Heart left ventricle (tissue), 16 donors: ENCODE results near the gene PIAS4. TPM values are rescaled to one million over a fixed set of nuclear protein-coding genes. Genes with fewer than 3 reads are reported as not detected.
"Not testable (repeated sequence)": the region's sequence is repeated elsewhere in the genome, so short reads cannot be mapped to it uniquely, and the experiment has no call there.

Source experiments
- ATAC-seq, 4 donors: fragments of 200-7000 bp; cut with Tn5 transposase; one replicate each; pipeline ENCODE4 v1.9.1; 2020 to 2022; ENCODE audit warnings: moderate library complexity in 4 of 4, mild to moderate bottlenecking in 3 of 4, moderate number of reproducible peaks in 1 of 4
- DNase-seq, 5 donors: peaks; one replicate each; pipeline ENCODE4 v3.0.0-alpha.2; 2020
- H3K27ac ChIP-seq, 12 donors: fragments of 200-600 bp; sonication (generic) in 4 of 12; one replicate each; pipeline versions ENCODE4 v1.5.0 to v1.8.0; 2016 to 2022; ENCODE audit warnings: mild to moderate bottlenecking in 2 of 12
- H3K27me3 ChIP-seq, 9 donors: fragments of 200-600 bp; sonication (generic) in 2 of 9; one replicate each; pipeline versions ENCODE4 v1.5.1 to v1.8.0; 2016 to 2022; ENCODE audit warnings: mild to moderate bottlenecking in 3 of 9
- H3K36me3 ChIP-seq, 9 donors: fragments of 200-600 bp; sonication (generic) in 2 of 9; one replicate each; pipeline versions ENCODE4 v1.5.0 to v1.8.0; 2018 to 2022; ENCODE audit warnings: mild to moderate bottlenecking in 2 of 9
- H3K4me1 ChIP-seq, 12 donors: fragments of 200-600 bp; sonication (generic) in 4 of 12; one replicate each; pipeline versions ENCODE4 v1.5.0 to v1.8.0; 2016 to 2022; ENCODE audit warnings: mild to moderate bottlenecking in 3 of 12
- H3K4me3 ChIP-seq, 12 donors: fragments of 200-600 bp; sonication (generic) in 4 of 12; one replicate each; pipeline versions ENCODE4 v1.5.0 to v1.8.0; 2017 to 2022; ENCODE audit warnings: mild to moderate bottlenecking in 9 of 12, moderate library complexity in 4 of 12
- H3K9me3 ChIP-seq, 12 donors: fragments of 200-600 bp; sonication (generic) in 4 of 12; one replicate each; pipeline versions ENCODE4 v1.5.0 to v1.8.0; 2016 to 2022; ENCODE audit warnings: mild to moderate bottlenecking in 1 of 12
- CTCF ChIP-seq, 12 donors: fragments of 200-600 bp; sonication (generic) in 4 of 12; IDR thresholded peaks; one replicate each; pipeline versions ENCODE4 v1.5.0 to v1.8.0; 2018 to 2022; ENCODE audit warnings: antibody characterized with exemption in 12 of 12, mild to moderate bottlenecking in 5 of 12
- POLR2A ChIP-seq, 2 donors: fragments of 450-650 bp; IDR thresholded peaks; one replicate each; pipeline ENCODE4 v1.6.1; 2017; ENCODE audit warnings: antibody characterized with exemption in 2 of 2, mild to moderate bottlenecking in 2 of 2, moderate library complexity in 2 of 2
- WGBS, 4 donors: extraction: QIAGEN DNeasy Blood & Tissue Kit in 2 of 4; methylation state at CpG; one replicate each; pipeline versions ENCODE4 v1.1.5 to v1.1.7; 2013 to 2018; 5-methylcytosine and 5-hydroxymethylcytosine counted together
- intact Hi-C, 10 donors: fragments of 100-400 bp; cut with DNase I; formaldehyde crosslinking; loops; one replicate each; pipeline versions ENCODE4 v1.11.1 to v1.14.2; 2022
- polyA plus RNA-seq, 2 donors: library from polyadenylated mRNA; stranded (reverse); fragments of 200-250 nt; gene quantifications; one replicate each; pipeline ENCODE4 v1.2.3, GENCODE V29; 2013
- total RNA-seq, 9 donors: library from RNA; depleted of rRNA in 2 of 9; stranded (reverse); fragments of >200 nt in 2 of 9; fragmentation: NEBNext Ultra II Directional in 3 of 9; extraction: Animal tissue kit (Norgen Biotek cat#: 25700) in 3 of 9; gene quantifications; one replicate each; pipeline versions ENCODE4 v1.1.0 to v1.2.4, GENCODE V29; 2016 to 2023
- donor health status: ischemic (EF 13 %, LVEDD 7.1; RV severe dilation, severe dysfunction).
- donor health status: healthy with polysubstance abuse.
- donor health status: DM: no; HTN: yes; CAD: no.
- donor health status: DM: no; HTN: no; CAD: no.
- donor health status: ischemic (EF 25% LVEDD 6.9; RV normal size, moderate dysfunction).
- donor health status: ischemic (EF 25% LVEDD 5.7; RV mildly dilated, moderate dysfunction).
- donor health status: healthy.
- donor health status: DM: yes; HTN: yes; CAD: no.
- donor health status: ischemic (EF 35%, LVEDD 5.7; RV mildly dilated, moderate dysfunction).
- donor health status: nonischemic (EF 11% LVEDD 7.7; RV severe dilation, severe dysfunction).
- donor health status: DM: yes; HTN: yes; CAD: no.
- donor health status: PGD.
- donor health status: ischemic (EF 29% LVEDD 5.4; RV normal size, mild dysfunction).
- donor health status: nonischemic (EF 23%, LVEDD 6.1; RV moderate dilation, normal function).

Gene PIAS4
- total and polyA plus RNA-seq, 11 donors = 12.3 to 19.1 (median 15.3) TPM

GRCh38 chr19:3966051-3967017 lies 41.2 kb upstream of the PIAS4 start:
- peak overlapping the region in 5 of 12 donors; percentile 2 to 14 (median 4) for H3K4me3 ChIP-seq
- no peaks in the 10 kb centered on the region for H3K27me3 ChIP-seq
- no peaks in the 10 kb centered on the region for H3K9me3 ChIP-seq
- peaks cover 17 to 62% (median 47%) of the 10 kb centered on the region in 12 donors for H3K4me1 ChIP-seq
- H3K27ac ChIP-seq = peak overlapping the region in 10 of 12 donors; percentile 84 to 100 (median 98)
- 64 to 76% (median 65%) methylated on average over 19 to 30 of the region's 30 CpGs for WGBS, 4 donors
- ATAC-seq = no peak
- H3K36me3 ChIP-seq = peaks cover 0 to 73% (median 69%) of the 10 kb centered on the region in 9 donors
- DNase-seq = peak in 2 of 5 donors; percentile 19 to 54
- TF ChIP-seq POLR2A (IDR thresholded peaks at IDR 0.05) = no peak
- TF ChIP-seq CTCF (IDR thresholded peaks at IDR 0.05) = no peak
- intact Hi-C loops = loop anchor here in 2 of 10 donors (5.0 kb wide), 1 partner anchor 34 kb away; the partner anchor contains the start of gene NMRK2 (in 2 of the 2)

GRCh38 chr19:3967983-3968382 lies 39.6 kb upstream of the PIAS4 start:
- intact Hi-C loops = loop anchor here in 4 of 10 donors (2.0 to 5.0 kb wide), 4 partner anchors 15 to 36 kb away; partner anchors contain the start of genes NMRK2 (in 3 of the 4) and EEF2 (in 1 of the 4)
- Histone ChIP-seq H3K4me1 (peaks cover 17 to 57% (median 48%) of the 10 kb centered on the region in 12 donors), H3K27ac (peak overlapping the region; percentile 54 to 100 (median 98)), H3K4me3 (peak overlapping the region in 9 of 12 donors; percentile 3 to 96 (median 20)), H3K36me3 (peaks cover 0 to 61% (median 54%) of the 10 kb centered on the region in 9 donors)
- not testable (repeated sequence) for H3K27me3 ChIP-seq, H3K9me3 ChIP-seq, ATAC-seq
- DNase-seq = peak in 2 of 5 donors; percentile 10 to 31
- 81 to 92% (median 87%) methylated on average over 12 of the region's 12 CpGs for WGBS, 4 donors

GRCh38 chr19:3968556-3969434 lies 38.7 kb upstream of the PIAS4 start:
- TF ChIP-seq CTCF (IDR thresholded peaks at IDR 0.05) = no peak
- TF ChIP-seq POLR2A (IDR thresholded peaks at IDR 0.05) = peak; percentile 37 to 63
- WGBS, 4 donors = 10 to 16% (median 13%) methylated on average over 9 of the region's 9 CpGs
- H3K4me1 ChIP-seq = peaks cover 17 to 57% (median 48%) of the 10 kb centered on the region in 12 donors
- peak overlapping the region; percentile 84 to 100 (median 98) for H3K27ac ChIP-seq
- intact Hi-C loops = loop anchor here in 4 of 10 donors (2.0 to 5.0 kb wide), 4 partner anchors 16 to 36 kb away; partner anchors contain the start of genes NMRK2 (in 3 of the 4) and EEF2 (in 1 of the 4)
- peak overlapping the region in 10 of 12 donors; percentile 61 to 100 (median 90) for H3K4me3 ChIP-seq
- DNase-seq (peak; percentile 84 to 96 (median 94)), ATAC-seq (peak; percentile 82 to 90 (median 83))
- no peaks in the 10 kb centered on the region for H3K27me3 ChIP-seq
- H3K36me3 ChIP-seq = peaks cover 0 to 53% (median 46%) of the 10 kb centered on the region in 9 donors
- H3K9me3 ChIP-seq = no peaks in the 10 kb centered on the region
